GM23248 (cell line): ENCODE results near the gene KLHL30. TPM values are rescaled to one million over a fixed set of nuclear protein-coding genes. Genes with fewer than 3 reads are reported as not detected.

Experiments
- DNase-seq: peaks from one replicate; pipeline ENCODE4 v3.0.0-alpha.2; 2015
- H2AFZ ChIP-seq: fragments of 200-600 bp; sonication (generic); 2 replicates; pipeline ENCODE4 v1.6.1; 2016; ENCODE audit warnings: antibody characterized with exemption
- H3F3A ChIP-seq: fragments of 200-600 bp; sonication (generic); 2 replicates; pipeline ENCODE4 v1.6.1; 2016; ENCODE audit warnings: mild to moderate bottlenecking, antibody characterized with exemption, mixed run types; ENCODE audit not compliant: insufficient read depth
- H3K27ac ChIP-seq: fragments of 200-600 bp; sonication (generic); 2 replicates; pipeline ENCODE4 v1.5.1; 2016; ENCODE audit warnings: mild to moderate bottlenecking
- H3K27me3 ChIP-seq: fragments of 200-600 bp; sonication (generic); replicated peaks from 2 replicates; pipeline ENCODE4 v1.6.1; 2016; ENCODE audit warnings: mild to moderate bottlenecking; ENCODE audit not compliant: insufficient read depth
- H3K36me3 ChIP-seq: fragments of 200-600 bp; sonication (generic); 2 replicates; pipeline ENCODE4 v1.6.1; 2016; ENCODE audit warnings: low read depth, mild to moderate bottlenecking
- H3K4me1 ChIP-seq: fragments of 200-600 bp; sonication (generic); 2 replicates; pipeline ENCODE4 v1.6.1; 2016; ENCODE audit warnings: mild to moderate bottlenecking; ENCODE audit not compliant: insufficient read depth
- H3K4me2 ChIP-seq: fragments of 200-600 bp; sonication (generic); one replicate; pipeline ENCODE4 v1.6.1; 2016; ENCODE audit warnings: mild to moderate bottlenecking; ENCODE audit not compliant: unreplicated experiment
- H3K4me3 ChIP-seq: fragments of 200-600 bp; sonication (generic); 2 replicates; pipeline ENCODE4 v1.5.1; 2016; ENCODE audit warnings: mild to moderate bottlenecking
- H3K79me2 ChIP-seq: fragments of 200-600 bp; sonication (generic); 2 replicates; pipeline ENCODE4 v1.6.1; 2016; ENCODE audit warnings: mild to moderate bottlenecking; ENCODE audit not compliant: insufficient read depth
- H3K9ac ChIP-seq: fragments of 200-600 bp; sonication (generic); 2 replicates; pipeline ENCODE4 v1.6.1; 2016; ENCODE audit warnings: mild to moderate bottlenecking
- H3K9me2 ChIP-seq: fragments of 200-600 bp; sonication (generic); 2 replicates; pipeline ENCODE4 v1.6.1; 2016; ENCODE audit warnings: mixed run types, mild to moderate bottlenecking, moderate library complexity; ENCODE audit not compliant: insufficient read depth
- H3K9me3 ChIP-seq: fragments of 200-600 bp; sonication (generic); one replicate; pipeline ENCODE4 v1.6.1; 2017; ENCODE audit warnings: low read depth
- H4K20me1 ChIP-seq: fragments of 200-600 bp; sonication (generic); 2 replicates; pipeline ENCODE4 v1.6.0; 2016; ENCODE audit not compliant: insufficient read depth
- EZH2 ChIP-seq: fragments of 200-600 bp; sonication (generic); IDR thresholded peaks from 2 replicates; pipeline ENCODE4 v1.6.1; 2018; ENCODE audit warnings: antibody characterized with exemption, mild to moderate bottlenecking; ENCODE audit not compliant: insufficient read depth, poor library complexity, severe bottlenecking
- EZH2phosphoT487 ChIP-seq: fragments of 200-600 bp; sonication (generic); IDR thresholded peaks from 2 replicates; pipeline ENCODE4 v1.6.1; 2018; ENCODE audit warnings: antibody characterized with exemption, moderate library complexity, mild to moderate bottlenecking, low read depth; ENCODE audit not compliant: insufficient read depth
- WGBS, 2 experiments: methylation state at CpG; one replicate each; pipeline ENCODE4 v1.1.6; 2015 to 2017; ENCODE audit warnings: low lambda C conversion rate in 2 of 2, low coverage in 1 of 2; ENCODE audit errors: missing lambda C conversion rate in 2 of 2; 5-methylcytosine and 5-hydroxymethylcytosine counted together
- in situ Hi-C: fragments of 300-500 bp; cut with MboI; formaldehyde crosslinking; loops from 2 replicates; pipeline ENCODE4 v1.15.0; 2020
- polyA plus RNA-seq: library from polyadenylated mRNA; unstranded; fragments of >200 nt; fragmentation: Nextera tagmentation; extraction: Ambion mirVana; gene quantifications from 2 replicates; pipeline ENCODE4 v1.2.1, GENCODE V29; 2016
- total RNA-seq: library from RNA; depleted of rRNA; stranded (reverse); fragments of >200 nt; shearing (Covaris generic); gene quantifications from 2 replicates; pipeline ENCODE4 v1.2.3, GENCODE V29; 2014

Gene KLHL30
- total and polyA plus RNA-seq, 2 experiments from 2014 or later: 0.05 to 0.11 TPM

- Histone ChIP-seq H2AFZ (no peak overlapping the region), H3K4me3 (no peak overlapping the region), H3K27ac (peak overlapping the region; percentile 96), H3K9ac (0 out of 2 replicates have a peak overlapping the region, but pooled peaks have one; percentile 27), H3K9me2 (no peaks in the 10 kb centered on the region), H3K4me2 (no peak overlapping the region), H4K20me1 (no peaks in the 10 kb centered on the region), H3K79me2 (peaks cover 13% of the 10 kb centered on the region; the same call in 1 of the 2 replicates), H3K36me3 (peaks cover 14% of the 10 kb centered on the region), H3F3A (peaks cover 62% of the 10 kb centered on the region), H3K27me3 (no peaks in the 10 kb centered on the region), H3K4me1 (peaks cover 40% of the 10 kb centered on the region), H3K9me3 (no peaks in the 10 kb centered on the region)
- TF ChIP-seq EZH2phosphoT487 (no peak), EZH2 (no peak)
- in situ Hi-C loops: no loop called here
- WGBS, 2 experiments: 90 to 95% methylated on average over 9 of the region's 9 CpGs
- DNase-seq: no peak
These were observed 33.2 kb downstream of the KLHL30 start for GRCh38 chr2:238171575-238172187.

GRCh38 chr2:238172439-238172838 is 34.0 kb downstream of the KLHL30 start:
- Histone ChIP-seq H3K27me3 (no peaks in the 10 kb centered on the region), H3K36me3 (peaks cover 21% of the 10 kb centered on the region), H3K4me3 (no peak overlapping the region), H3K9me2 (no peaks in the 10 kb centered on the region), H3K4me2 (no peak overlapping the region), H3K9ac (no peak overlapping the region), H3K4me1 (peaks cover 40% of the 10 kb centered on the region), H2AFZ (no peak overlapping the region), H3K27ac (no peak overlapping the region), H3K79me2 (peaks cover 20% of the 10 kb centered on the region; the same call in 1 of the 2 replicates), H3F3A (peaks cover 62% of the 10 kb centered on the region), H3K9me3 (no peaks in the 10 kb centered on the region), H4K20me1 (no peaks in the 10 kb centered on the region)
- 92 to 93% methylated on average over 14 of the region's 14 CpGs for WGBS, 2 experiments
- no peak for DNase-seq
- in situ Hi-C loops: no loop called here
- TF ChIP-seq EZH2: no peak
- no peak for TF ChIP-seq EZH2phosphoT487

DNA sequence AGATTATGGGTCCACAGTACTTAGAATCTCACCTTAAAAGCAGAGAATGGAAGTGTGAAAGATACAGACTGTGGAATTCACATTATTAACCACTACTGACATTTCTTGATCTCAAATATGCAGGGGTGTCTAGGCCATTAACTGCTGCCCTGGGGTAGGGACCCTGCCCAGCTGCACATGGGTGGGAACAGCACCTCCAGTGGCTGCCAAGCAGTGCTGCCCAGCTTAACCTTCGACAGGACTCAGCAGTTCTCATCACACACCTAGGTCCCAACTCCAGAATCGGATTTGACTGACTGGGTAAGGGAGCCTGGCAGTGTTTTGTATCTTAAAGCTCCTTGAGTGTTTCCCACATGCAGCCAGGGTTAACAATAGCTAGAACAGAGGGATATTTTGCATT is 35.2 kb downstream of the KLHL30 start:
- no peak overlapping the region for H3K9ac ChIP-seq
- TF ChIP-seq EZH2: no peak
- no peak for TF ChIP-seq EZH2phosphoT487
- no peak overlapping the region for H3K4me2 ChIP-seq
- no peaks in the 10 kb centered on the region for H3K27me3 ChIP-seq
- in situ Hi-C loops: no loop called here
- no peaks in the 10 kb centered on the region for H3K9me2 ChIP-seq
- no peak overlapping the region for H3K27ac ChIP-seq
- H3K4me3 ChIP-seq: no peak overlapping the region
- H3K4me1 ChIP-seq: peaks cover 28% of the 10 kb centered on the region
- peaks cover 17% of the 10 kb centered on the region; the same call in 1 of the 2 replicates for H3K79me2 ChIP-seq
- H3K36me3 ChIP-seq: peaks cover 32% of the 10 kb centered on the region
- WGBS, 2 experiments: 98 to 100% methylated on average over 2 of the region's 2 CpGs
- H4K20me1 ChIP-seq: no peaks in the 10 kb centered on the region
- no peaks in the 10 kb centered on the region for H3K9me3 ChIP-seq
- H3F3A ChIP-seq: peaks cover 56% of the 10 kb centered on the region
- no peak for DNase-seq
- H2AFZ ChIP-seq: no peak overlapping the region

- Histone ChIP-seq H3K9me3 (no peaks in the 10 kb centered on the region), H2AFZ (no peak overlapping the region), H3F3A (peaks cover 50% of the 10 kb centered on the region), H3K4me3 (no peak overlapping the region), H3K4me2 (no peak overlapping the region), H3K9ac (no peak overlapping the region), H3K27ac (no peak overlapping the region), H4K20me1 (no peaks in the 10 kb centered on the region), H3K27me3 (no peaks in the 10 kb centered on the region), H3K4me1 (peaks cover 22% of the 10 kb centered on the region), H3K9me2 (no peaks in the 10 kb centered on the region), H3K36me3 (peaks cover 36% of the 10 kb centered on the region), H3K79me2 (peaks cover 17% of the 10 kb centered on the region; the same call in 1 of the 2 replicates)
- in situ Hi-C loops: no loop called here
- no peak for DNase-seq
- TF ChIP-seq EZH2phosphoT487 (no peak), EZH2 (no peak)
- 98 to 100% methylated on average over 8 of the region's 8 CpGs for WGBS, 2 experiments
These were observed 35.8 kb downstream of the KLHL30 start for GRCh38 chr2:238174291-238174690.

DNA sequence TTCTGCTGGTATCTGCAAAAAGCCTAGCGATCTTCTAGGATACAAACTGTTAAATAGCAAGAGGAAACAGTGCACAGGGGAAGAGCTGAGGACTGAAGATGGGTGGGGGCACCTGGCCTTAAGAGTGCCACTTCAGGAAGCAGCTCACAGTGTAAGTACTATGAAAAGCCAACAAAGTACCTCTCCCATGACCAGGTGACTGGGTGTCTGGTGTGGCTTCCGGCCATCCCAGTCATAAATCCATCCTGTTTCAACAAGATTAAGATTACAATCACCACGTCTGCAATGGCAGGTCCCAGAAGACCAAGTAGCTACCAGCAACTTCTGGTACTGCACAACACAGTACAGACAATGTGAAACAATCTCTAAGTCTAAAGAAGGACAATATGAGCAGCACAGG is 36.2 kb downstream of the KLHL30 start:
- H4K20me1 ChIP-seq: no peaks in the 10 kb centered on the region
- in situ Hi-C loops: no loop called here
- H3K9me2 ChIP-seq: no peaks in the 10 kb centered on the region
- DNase-seq: no peak
- no peak overlapping the region for H3K4me3 ChIP-seq
- H3K9me3 ChIP-seq: no peaks in the 10 kb centered on the region
- TF ChIP-seq EZH2 (no peak), EZH2phosphoT487 (no peak)
- peaks cover 40% of the 10 kb centered on the region for H3K36me3 ChIP-seq
- no peak overlapping the region for H3K4me2 ChIP-seq
- no peak overlapping the region for H3K27ac ChIP-seq
- peaks cover 50% of the 10 kb centered on the region for H3F3A ChIP-seq
- peaks cover 20% of the 10 kb centered on the region; the same call in 1 of the 2 replicates for H3K79me2 ChIP-seq
- H3K9ac ChIP-seq: no peak overlapping the region
- H3K27me3 ChIP-seq: no peaks in the 10 kb centered on the region
- H2AFZ ChIP-seq: no peak overlapping the region
- H3K4me1 ChIP-seq: peaks cover 18% of the 10 kb centered on the region
- WGBS, 2 experiments: 89 to 99% methylated on average over 3 of the region's 3 CpGs
